ENCODE measurements around the gene ARSG. TPM values are rescaled to one million over a fixed set of nuclear protein-coding genes. Genes with fewer than 3 reads are reported as not detected.

The ARSG gene
- total RNA-seq, 4 donors from 2014 or later = 2.2 to 5.5 (median 3.5) TPM

DNA sequence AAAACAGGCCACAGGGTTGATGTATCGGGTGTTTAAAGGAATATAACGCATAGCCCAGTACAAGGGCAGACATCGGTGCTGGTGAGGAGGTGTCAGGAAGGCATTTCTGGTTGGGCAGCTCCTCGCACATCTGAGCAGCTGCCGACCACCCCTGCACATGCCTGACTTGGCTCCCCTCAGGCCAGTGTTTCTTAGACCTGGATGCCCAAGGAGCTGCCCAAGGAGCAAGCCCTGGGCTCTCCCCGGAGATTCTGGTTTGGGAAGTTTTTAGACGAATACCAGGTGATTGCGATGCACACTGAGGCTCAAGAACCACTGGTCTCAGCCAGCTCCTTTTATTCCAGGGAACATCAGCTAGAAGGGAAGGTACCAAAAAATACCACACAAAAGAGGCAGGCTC is 154.4 kb downstream of the ARSG start:
- Histone ChIP-seq H3K27me3 (no peaks in the 10 kb centered on the region), H3K9me3 (no peaks in the 10 kb centered on the region), H3K36me3 (peaks cover 0 to 92% of the 10 kb centered on the region in 2 donors), H3K4me1 (peaks cover 0 to 36% (median 0%) of the 10 kb centered on the region in 3 donors), H3K27ac (peak overlapping the region in 1 of 4 donors; percentile 4), H3K4me3 (no peak overlapping the region)
- no peak for TF ChIP-seq EP300 (IDR thresholded peaks at IDR 0.05)
- no peak for TF ChIP-seq POLR2AphosphoS5 (IDR thresholded peaks at IDR 0.05)
- TF ChIP-seq POLR2A (IDR thresholded peaks at IDR 0.05) = no peak
- TF ChIP-seq, protein P1, sequence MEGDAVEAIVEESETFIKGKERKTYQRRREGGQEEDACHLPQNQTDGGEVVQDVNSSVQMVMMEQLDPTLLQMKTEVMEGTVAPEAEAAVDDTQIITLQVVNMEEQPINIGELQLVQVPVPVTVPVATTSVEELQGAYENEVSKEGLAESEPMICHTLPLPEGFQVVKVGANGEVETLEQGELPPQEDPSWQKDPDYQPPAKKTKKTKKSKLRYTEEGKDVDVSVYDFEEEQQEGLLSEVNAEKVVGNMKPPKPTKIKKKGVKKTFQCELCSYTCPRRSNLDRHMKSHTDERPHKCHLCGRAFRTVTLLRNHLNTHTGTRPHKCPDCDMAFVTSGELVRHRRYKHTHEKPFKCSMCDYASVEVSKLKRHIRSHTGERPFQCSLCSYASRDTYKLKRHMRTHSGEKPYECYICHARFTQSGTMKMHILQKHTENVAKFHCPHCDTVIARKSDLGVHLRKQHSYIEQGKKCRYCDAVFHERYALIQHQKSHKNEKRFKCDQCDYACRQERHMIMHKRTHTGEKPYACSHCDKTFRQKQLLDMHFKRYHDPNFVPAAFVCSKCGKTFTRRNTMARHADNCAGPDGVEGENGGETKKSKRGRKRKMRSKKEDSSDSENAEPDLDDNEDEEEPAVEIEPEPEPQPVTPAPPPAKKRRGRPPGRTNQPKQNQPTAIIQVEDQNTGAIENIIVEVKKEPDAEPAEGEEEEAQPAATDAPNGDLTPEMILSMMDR (IDR thresholded peaks at IDR 0.05) = no peak
- WGBS, 2 donors (ENCODE audit: low coverage in 1 of 2) = 85% methylated on average over 4 of the region's 8 CpGs; no CpG with 5 or more reads in 1 of the 2 donors
- no peak for ATAC-seq

DNA sequence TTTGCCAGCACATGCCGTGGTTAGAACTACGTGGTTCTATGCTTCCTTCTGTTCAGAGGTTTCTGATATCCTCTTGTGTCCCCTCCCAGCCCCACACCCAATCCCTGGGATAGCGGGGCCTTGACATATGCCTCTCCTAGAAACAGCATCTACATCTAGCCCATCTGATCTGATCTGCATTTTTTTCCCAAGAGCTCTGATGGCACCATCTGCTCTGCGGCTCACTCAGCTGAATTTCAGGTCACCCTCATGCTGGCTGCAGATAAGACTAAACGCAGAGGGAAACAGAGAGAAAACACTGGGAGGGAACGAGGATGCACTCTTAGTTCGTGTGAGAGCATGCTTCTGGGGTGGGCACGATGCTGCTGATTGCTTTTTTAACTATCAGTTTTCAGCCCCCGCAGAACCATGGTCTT is 155.3 kb downstream of the ARSG start:
- H3K27me3 ChIP-seq = no peaks in the 10 kb centered on the region
- peaks cover 0 to 93% of the 10 kb centered on the region in 2 donors for H3K36me3 ChIP-seq
- no peak overlapping the region for H3K27ac ChIP-seq
- no peak for ATAC-seq
- H3K9me3 ChIP-seq = no peaks in the 10 kb centered on the region
- WGBS, 2 donors (ENCODE audit: low coverage in 1 of 2) = 79 to 88% methylated on average over 6 to 9 of the region's 9 CpGs
- no peak overlapping the region for H3K4me3 ChIP-seq
- H3K4me1 ChIP-seq = peaks cover 0 to 28% (median 0%) of the 10 kb centered on the region in 3 donors
- no peak for TF ChIP-seq POLR2A (IDR thresholded peaks at IDR 0.05)
- TF ChIP-seq, protein P1 (IDR thresholded peaks at IDR 0.05) = no peak
- no peak for TF ChIP-seq POLR2AphosphoS5 (IDR thresholded peaks at IDR 0.05)

DNA sequence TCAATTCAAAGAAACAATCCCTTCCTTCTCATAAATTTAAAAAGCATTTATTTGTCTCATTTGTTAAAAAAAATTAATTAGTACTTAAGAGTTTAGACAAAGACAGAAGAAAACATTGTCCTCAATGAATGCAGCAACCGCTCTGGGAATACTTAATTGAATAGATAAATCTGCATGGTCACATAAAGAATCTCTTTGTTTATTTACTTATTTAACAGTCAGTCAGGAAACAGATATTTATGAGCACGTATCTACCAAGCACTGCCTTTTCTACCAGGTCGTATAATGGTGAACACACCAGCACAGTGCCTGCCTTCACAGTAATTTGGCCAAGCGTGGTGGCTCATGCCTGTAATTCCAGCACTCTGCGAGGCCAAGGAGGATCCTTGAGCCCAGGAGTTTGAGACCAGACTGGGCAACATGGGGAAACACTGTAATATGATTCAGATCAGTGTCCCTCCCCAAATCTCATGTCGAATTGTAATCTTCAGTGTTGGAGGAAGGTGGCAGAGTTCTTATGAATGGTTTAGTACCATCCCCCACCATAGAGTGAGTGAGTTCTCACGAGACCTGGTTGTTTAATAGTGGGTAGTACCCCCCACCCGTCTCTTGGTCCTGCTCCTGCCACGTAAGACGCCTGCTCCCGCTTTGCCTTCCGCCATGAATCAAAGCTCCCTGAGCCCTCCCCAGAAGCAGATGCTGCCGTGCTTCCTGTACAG is 157.9 kb downstream of the ARSG start:
- no peak for TF ChIP-seq POLR2A (IDR thresholded peaks at IDR 0.05)
- TF ChIP-seq POLR2AphosphoS5 (IDR thresholded peaks at IDR 0.05) = no peak
- TF ChIP-seq EP300 (IDR thresholded peaks at IDR 0.05) = no peak
- TF ChIP-seq, protein P1 (IDR thresholded peaks at IDR 0.05) = no peak
- 82 to 95% methylated on average over 6 of the region's 13 CpGs for WGBS, 2 donors (ENCODE audit: low coverage in 1 of 2)
- Histone ChIP-seq H3K36me3 (peaks cover 0 to 88% of the 10 kb centered on the region in 2 donors), H3K27ac (no peak overlapping the region), H3K4me3 (no peak overlapping the region), H3K4me1 (peaks cover 0 to 19% (median 0%) of the 10 kb centered on the region in 3 donors), H3K9me3 (no peaks in the 10 kb centered on the region), H3K27me3 (no peaks in the 10 kb centered on the region)
- ATAC-seq = no peak

DNA sequence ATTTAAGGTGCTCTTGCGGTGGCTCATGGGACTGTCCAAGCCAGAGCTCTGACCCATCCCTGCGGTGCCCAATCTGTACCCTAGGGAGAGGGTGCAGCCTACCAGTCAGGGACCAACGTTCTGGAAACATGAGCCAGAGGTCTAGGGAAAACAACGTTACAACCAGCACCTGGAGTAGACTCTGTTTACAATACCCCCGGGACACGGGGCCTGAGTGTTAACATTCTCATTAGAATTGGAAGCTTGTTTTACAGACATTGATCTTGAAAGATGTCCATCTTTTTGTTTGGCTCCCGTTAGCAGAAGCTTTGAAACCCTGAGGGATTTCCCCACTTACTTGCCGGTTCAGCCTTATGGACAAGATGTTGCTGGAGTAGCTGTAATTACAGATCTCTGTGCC is 159.1 kb downstream of the ARSG start:
- Histone ChIP-seq H3K27ac (peak overlapping the region in 1 of 4 donors; percentile 6), H3K4me1 (peaks cover 0 to 27% (median under 1%) of the 10 kb centered on the region in 3 donors), H3K27me3 (no peaks in the 10 kb centered on the region), H3K9me3 (no peaks in the 10 kb centered on the region), H3K4me3 (no peak overlapping the region), H3K36me3 (peaks cover 0 to 77% of the 10 kb centered on the region in 2 donors)
- TF ChIP-seq POLR2A (IDR thresholded peaks at IDR 0.05) (no peak), EP300 (IDR thresholded peaks at IDR 0.05) (no peak)
- TF ChIP-seq, protein P1 (IDR thresholded peaks at IDR 0.05) = no peak
- ATAC-seq = no peak
- 20 to 73% methylated on average over 1 to 4 of the region's 8 CpGs for whole genome bisulfite sequencing, 2 donors (ENCODE audit: low coverage in 1 of 2)

DNA sequence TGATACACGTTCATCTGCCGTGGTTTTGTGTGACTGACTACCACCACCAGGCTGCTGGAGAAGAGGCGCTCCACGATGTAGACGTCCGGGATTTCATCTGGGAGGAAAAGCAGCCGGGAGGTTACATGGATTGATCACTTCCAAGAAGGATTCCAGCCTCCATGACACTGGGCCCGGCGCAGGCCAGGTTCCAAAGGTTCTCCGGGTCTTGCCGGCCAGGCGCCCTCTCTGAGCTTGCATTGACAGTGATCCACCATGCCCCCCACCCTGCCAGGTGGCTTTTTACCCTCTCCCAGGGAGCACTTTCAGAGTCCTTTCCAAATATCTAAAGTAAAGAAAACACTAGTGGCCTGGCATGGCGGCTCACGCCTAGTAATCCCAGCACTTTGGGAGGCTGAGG is 159.5 kb downstream of the ARSG start:
- TF ChIP-seq POLR2AphosphoS5 (IDR thresholded peaks at IDR 0.05) = no peak
- TF ChIP-seq EP300 (IDR thresholded peaks at IDR 0.05) = no peak
- TF ChIP-seq, protein P1 (IDR thresholded peaks at IDR 0.05) = no peak
- no peak for TF ChIP-seq POLR2A (IDR thresholded peaks at IDR 0.05)
- peaks cover 0 to 73% of the 10 kb centered on the region in 2 donors for H3K36me3 ChIP-seq
- 80% methylated on average over 1 to 9 of the region's 14 CpGs for WGBS, 2 donors (ENCODE audit: low coverage in 1 of 2)

More for the DNA sequence above, 159.5 kb downstream of the ARSG start:
- ATAC-seq = no peak
- Histone ChIP-seq H3K27ac (peak overlapping the region in 1 of 4 donors; percentile 6), H3K9me3 (no peaks in the 10 kb centered on the region), H3K27me3 (no peaks in the 10 kb centered on the region), H3K4me1 (peaks cover 0 to 31% (median 4%) of the 10 kb centered on the region in 3 donors), H3K4me3 (no peak overlapping the region)

Data from gastroesophageal sphincter (tissue), 4 donors.